OCI-M2 (cell line): ENCODE results near the gene FAM43A.

ENCODE experiments used
- DNase-seq: peaks from one replicate; lab custom pipeline; 2025; ENCODE audit not compliant: unreplicated experiment; lab: John Stamatoyannopoulos, UW

The FAM43A gene

GRCh38 chr3:194705761-194706160, 20.1 kb downstream of the FAM43A start:
- DNase-seq = no peak

- no peak for DNase-seq
These were observed 21.5 kb downstream of the FAM43A start for GRCh38 chr3:194707147-194707540.

GRCh38 chr3:194711286-194711685, 25.6 kb downstream of the FAM43A start:
- DNase-seq = no peak

- no peak for DNase-seq
These were observed 26.2 kb downstream of the FAM43A start for GRCh38 chr3:194711913-194712312.

- no peak for DNase-seq
These were observed 27.8 kb downstream of the FAM43A start for GRCh38 chr3:194713299-194714136.

- no peak for DNase-seq
These were observed 28.4 kb downstream of the FAM43A start for GRCh38 chr3:194714137-194714455.

GRCh38 chr3:194714564-194714963, 28.9 kb downstream of the FAM43A start:
- no peak for DNase-seq

GRCh38 chr3:194715022-194715800, 29.5 kb downstream of the FAM43A start:
- no peak for DNase-seq

GRCh38 chr3:194718079-194718478, 32.4 kb downstream of the FAM43A start:
- DNase-seq = no peak

GRCh38 chr3:194720048-194720447, 34.4 kb downstream of the FAM43A start:
- no peak for DNase-seq

GRCh38 chr3:194723846-194724618, 38.3 kb downstream of the FAM43A start:
- DNase-seq = no peak

- no peak for DNase-seq
These were observed 39.7 kb downstream of the FAM43A start for GRCh38 chr3:194725346-194725745.

GRCh38 chr3:194727435-194728128, 41.9 kb downstream of the FAM43A start:
- no peak for DNase-seq

- no peak for DNase-seq
These were observed 43.3 kb downstream of the FAM43A start for GRCh38 chr3:194728986-194729385.

GRCh38 chr3:194730365-194730764, 44.7 kb downstream of the FAM43A start:
- no peak for DNase-seq

- DNase-seq = no peak
These were observed 45.9 kb downstream of the FAM43A start for GRCh38 chr3:194731506-194732073.

- DNase-seq = no peak
These were observed 46.9 kb downstream of the FAM43A start for GRCh38 chr3:194732617-194733016.

GRCh38 chr3:194736277-194736895, 50.7 kb downstream of the FAM43A start:
- DNase-seq = no peak

GRCh38 chr3:194736896-194737600, 51.4 kb downstream of the FAM43A start:
- no peak for DNase-seq
